GM19468 (cell line): ENCODE measurements around the gene TMEM106B.
"Not testable (repeated sequence)": the region's sequence is repeated elsewhere in the genome, so short reads cannot be mapped to it uniquely, and the experiment has no call there.

Source experiments
- ATAC-seq: cut with Tn5 transposase; IDR thresholded peaks from one replicate; pipeline ENCODE4 v1.9.1; 2021; ENCODE audit warnings: mild to moderate bottlenecking, moderate library complexity, moderate number of reproducible peaks; ENCODE audit not compliant: unreplicated experiment; ENCODE audit errors: extremely low read depth

The TMEM106B gene

DNA sequence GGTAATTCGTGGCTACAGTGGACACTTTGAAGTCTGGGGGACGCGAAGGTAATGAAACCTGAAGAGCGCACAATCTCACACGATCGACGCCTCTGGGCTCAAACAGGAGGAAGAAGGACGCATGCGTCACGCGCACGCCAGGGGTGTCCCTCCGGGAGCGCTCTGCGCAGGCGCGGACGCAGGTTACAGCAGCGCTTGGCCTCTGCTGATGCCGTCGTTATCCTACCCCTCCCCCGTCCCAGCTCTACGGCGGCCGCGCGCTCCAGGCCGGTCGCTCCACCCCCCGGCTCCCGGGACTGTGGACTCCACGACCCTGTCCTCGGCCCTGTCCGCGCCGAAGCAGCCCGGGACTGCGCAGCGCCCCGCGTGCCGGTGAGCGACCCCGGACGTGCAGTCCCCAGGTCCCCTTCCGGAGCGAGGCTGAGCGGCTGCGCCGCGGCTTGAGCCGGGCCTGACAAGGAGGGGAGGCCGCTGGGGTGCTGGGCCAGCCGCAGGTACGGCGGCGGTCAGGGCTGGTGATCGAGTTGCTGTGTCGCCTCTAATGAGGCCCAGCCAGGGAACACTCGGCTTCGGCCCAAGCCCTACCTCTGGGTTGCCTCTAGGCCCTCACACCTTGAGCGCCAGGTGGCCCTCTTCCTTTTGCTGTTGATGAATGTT is at the start of gene TMEM106B:
Gene TMEM106B, plus strand, starts transcription at position 241 of the 657 bp plus-strand sequence. CDS start 3,517 bp downstream, outside the sequence.
- ATAC-seq, result peak; percentile 96

DNA sequence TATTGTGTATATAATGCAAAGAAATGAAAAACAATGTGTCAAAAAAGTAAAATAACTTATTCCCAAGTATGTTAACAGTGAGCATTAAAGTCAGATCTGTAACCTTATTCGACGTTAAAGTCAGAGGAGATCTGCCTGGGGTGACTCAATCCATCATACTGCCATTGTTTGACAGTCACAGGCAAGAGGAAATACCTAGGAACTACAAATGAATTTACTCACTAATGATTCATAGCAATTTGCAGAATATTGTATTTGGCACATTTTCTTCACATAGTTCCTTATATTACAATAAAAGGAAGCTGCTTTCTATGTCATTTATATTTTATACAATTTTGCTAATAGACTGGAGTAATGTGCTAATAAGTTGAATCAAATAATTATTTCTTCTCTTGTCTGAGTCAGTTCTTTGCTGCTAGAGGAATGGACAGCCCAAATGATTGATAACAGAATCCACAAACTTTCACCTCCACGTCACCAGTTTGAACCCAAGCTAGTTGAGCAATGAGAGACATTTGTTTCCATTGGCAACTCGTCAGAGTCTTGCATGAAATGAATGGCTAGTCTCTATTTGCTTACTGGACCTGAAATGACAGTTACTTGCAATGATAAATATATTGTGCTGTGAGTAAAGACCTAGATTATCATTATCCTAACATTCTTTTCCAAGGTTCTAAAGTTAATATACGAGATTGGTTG is 48.5 kb upstream of the TMEM106B start:
- ATAC-seq, result no peak

DNA sequence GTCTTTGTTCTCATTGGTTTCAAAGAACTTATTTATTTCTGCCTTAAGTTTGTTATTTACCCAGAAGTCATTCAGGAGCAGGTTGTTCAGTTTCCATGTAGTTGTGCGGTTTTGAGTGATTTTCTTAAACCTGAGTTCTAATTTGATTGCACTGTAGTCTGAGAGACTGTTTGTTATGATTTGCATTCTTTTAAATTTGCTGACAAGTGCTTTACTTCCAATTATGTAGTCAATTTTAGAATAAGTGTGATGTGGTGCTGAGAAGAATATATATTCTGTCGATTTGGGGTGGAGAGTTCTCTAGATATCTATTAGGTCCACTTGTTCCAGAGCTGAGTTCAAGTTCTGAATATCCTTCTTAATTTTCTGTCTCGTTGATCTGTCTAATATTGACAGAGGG is 43.0 kb upstream of the TMEM106B start:
- ATAC-seq, result not testable (repeated sequence)

DNA sequence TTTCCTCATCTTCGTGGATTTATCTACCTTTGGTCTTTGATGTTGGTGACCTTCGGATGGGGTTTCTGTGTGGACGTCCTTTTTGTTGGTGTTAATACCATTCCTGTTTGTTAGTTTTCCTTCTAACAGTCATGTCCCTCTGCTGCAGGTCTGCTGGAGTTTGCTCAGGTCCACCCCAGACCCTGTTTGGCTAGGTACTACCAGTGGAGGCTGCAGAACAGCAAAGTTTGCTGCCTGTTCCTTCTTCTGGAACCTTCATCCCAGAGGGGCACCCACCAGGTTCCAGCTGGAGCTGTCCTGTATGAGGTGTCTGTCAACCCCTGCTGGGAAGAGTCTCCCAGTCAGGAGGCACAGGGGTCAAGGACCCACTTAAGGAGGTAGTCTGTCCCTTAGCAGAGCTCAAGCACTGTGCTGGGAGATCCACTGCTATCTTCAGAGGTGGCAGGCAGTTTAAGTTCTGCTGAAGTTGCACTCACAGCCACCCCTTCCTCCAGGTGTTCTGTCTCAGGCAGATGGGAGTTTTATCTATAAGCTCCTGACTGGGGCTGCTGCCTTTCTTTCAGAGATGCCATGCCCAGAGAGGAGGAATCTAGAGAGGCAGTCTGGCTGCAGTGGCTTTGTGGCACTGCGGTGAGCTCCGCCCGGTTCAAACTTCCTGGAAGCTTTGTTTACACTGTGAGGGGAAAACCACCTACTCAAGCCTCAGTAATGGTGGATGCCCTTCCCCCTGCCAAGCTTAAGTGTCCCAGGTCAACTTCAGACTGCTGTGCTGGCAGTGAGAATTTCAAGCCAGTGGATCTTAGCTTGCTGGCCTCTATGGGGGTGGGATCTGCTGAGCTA is 40.9 kb upstream of the TMEM106B start:
- ATAC-seq, result not testable (repeated sequence)

DNA sequence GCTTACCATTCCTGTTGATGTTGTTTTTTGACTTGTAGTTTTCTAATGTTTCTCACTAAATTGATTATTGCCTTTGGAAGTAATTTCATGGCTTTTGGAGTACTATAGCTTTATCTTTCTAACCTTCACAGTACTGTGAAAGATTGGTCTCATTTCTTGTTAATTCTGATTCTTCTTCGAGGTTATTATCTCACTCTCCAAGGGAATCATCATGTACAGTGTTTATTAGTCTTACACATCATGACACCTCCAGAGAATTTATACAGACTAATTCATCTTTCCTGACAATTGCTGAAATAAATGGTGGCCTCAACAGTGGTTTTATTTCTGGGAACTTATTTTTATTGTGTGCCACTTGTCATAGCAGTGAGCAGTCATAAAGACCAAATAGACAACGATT is 37.4 kb upstream of the TMEM106B start:
- no peak for ATAC-seq

DNA sequence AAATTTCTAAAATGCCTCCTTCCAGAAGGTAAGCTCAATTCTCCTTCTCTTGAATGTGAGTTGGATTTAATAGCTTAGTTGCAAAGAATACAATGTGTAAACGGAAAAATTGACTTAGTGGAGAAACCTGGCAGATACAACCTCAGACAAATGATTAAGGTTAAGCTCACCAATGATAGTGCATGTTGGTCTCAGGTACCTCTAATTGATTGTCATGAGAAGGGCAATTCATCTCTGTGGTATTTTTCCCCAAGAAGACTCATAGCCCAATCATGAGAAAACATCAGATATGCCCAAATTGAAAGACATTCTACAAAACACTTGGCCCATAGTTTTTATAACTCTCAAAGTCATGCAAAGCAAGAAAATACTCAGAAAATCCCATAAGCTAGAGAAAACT is 36.2 kb upstream of the TMEM106B start:
- ATAC-seq, result no peak

DNA sequence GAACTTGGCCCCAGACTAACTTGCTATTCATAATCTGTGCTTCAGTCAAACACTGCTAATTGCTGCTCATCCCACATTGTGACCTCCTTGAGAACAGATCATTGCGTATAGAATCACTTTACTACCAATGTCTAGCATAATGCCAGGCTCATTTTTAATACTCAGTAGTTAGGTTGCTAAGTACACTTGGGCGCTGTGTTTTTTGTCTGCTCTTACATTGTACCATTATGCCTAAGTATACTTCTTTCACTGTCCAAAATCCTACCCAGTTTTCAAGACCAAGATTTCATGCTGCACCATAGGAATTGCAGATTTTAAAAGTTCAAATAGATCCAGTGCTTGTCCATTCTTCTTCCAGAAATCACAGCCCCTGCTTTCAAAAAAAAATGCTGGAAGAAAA is 32.8 kb upstream of the TMEM106B start:
- ATAC-seq, result no peak

DNA sequence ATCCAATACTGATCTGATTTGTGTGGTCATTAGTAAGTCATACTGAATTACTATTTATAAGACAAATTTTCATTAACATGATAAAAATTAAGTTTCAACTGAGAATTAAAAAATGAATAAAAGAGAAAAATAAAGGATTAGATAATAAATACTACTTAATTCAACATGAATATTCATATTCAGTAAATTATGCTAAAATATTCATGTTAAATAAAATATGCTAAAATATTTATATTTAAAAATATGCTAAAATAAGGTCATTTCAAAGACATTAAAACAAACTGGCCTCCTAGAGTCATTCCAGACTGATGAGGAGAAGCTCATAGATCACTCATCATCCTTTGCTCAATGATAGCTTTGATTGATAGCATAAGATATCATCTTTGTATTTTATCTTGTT is 16.7 kb upstream of the TMEM106B start:
- ATAC-seq, result no peak

- ATAC-seq, result no peak
These were observed 14.7 kb upstream of the TMEM106B start for GRCh38 chr7:12196386-12196785.

DNA sequence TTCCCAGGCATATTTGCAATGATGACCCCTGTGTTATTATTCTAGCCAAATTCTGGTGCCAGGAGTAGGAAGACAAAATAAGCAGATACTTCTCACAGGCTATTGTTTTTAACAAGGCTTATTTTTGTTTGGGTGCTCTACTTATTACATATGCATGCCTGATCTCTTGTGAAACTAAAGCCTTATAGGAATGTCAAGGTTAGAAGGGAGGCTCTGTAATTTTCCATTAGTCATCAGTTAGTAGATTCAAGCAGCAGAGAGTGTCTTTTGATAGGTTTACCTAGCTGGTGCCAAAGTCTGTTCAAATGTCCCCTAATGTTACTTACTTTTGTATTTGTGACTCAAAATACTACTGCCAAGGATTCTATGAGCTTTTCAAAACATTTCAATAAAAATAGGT is 11.7 kb upstream of the TMEM106B start:
- ATAC-seq, result no peak

GRCh38 chr7:12207046-12207445 is 4.0 kb upstream of the TMEM106B start:
- ATAC-seq, result no peak

DNA sequence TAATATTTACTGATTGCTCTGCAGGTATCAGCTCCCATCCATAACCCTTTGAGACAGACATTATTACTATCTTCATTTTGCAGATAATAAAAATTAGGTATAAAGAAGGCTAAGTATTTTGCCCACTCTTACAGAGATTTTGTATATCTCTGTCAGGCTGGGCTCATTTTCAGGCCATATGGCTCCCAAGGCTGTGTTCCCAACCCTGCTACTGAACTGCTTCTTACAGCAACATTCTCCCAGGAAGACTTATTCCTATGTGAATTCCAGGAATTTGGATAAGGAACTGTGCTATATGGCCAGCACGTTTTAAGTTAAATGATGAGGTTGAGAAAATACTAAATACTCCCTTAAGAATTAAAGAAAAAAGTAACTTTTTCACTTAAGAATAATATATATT is 1.9 kb upstream of the TMEM106B start:
- no peak for ATAC-seq

DNA sequence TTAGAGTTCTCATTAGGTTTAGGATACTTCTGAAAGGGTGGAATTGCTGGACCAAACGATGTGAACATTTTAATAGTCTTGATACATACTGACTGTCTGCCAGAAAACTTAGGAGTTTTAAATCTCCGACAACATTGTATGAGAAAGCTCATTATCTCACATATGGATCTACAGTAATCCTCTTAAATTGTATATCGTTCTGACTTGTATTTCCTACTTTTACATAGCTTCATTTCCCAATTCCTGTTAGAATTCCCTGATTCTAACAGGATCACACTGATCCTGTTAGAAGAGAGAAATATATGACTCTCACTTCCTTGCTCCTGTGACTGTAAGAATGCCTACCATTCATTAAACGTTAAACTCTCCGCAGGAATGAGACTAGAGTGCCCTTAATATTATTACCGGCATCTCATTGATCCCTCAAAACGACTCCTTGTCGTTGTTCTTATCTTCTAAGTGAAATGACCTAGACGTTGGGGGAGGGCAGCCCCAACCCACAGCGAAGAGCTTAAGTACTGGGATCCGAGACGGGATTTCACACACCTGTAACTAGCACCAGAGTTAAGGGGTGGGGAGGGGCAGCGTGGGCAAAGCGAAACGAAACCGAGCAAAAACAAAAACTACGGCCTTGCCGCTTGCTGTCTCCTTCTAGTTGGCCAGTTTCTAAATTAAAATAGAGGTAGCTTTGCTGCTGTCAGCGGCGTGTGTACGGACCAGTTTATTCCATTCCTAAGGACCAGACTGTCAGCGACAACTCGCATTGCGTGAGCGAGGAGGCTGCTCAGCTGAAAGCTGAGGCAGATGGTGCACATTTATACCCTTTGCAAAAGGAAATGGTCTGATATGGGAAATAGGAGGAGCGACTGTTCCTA is 678 bp upstream of the TMEM106B start:
- peak; percentile 3 for ATAC-seq

- no peak for ATAC-seq
These were observed 804 bp downstream of the TMEM106B start for GRCh38 chr7:12211711-12212485.

DNA sequence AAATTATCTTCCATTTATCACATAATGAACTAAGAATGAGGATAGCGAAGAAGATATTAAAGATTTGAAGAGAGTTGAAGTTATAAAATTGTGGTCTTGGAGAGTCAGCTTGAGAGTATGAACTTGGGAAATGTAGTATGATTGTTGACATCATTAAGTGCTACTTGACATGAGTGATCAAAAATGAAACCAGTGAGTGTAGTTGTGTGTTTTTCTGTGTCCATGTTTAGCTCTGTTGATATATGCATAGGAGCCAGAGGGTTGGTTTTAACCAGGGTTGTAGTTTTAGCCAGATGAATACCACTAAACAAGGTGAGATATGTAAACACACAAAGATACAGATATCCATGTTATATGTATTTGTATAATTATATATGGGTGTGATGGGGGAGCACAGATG is 6.2 kb downstream of the TMEM106B start:
- ATAC-seq, result no peak

GRCh38 chr7:12220389-12221046 is 9.4 kb downstream of the TMEM106B start:
- ATAC-seq, result no peak

GRCh38 chr7:12221414-12221813 is 10.3 kb downstream of the TMEM106B start:
- ATAC-seq, result no peak

GRCh38 chr7:12222889-12223579 is 11.9 kb downstream of the TMEM106B start:
- ATAC-seq, result peak; percentile 84
